Liver (tissue), 3 donors: Measurements from ENCODE around the gene CCDC121.

Experiments used
- FOXA1 ChIP-seq: IDR thresholded peaks from 2 replicates; pipeline ENCODE4 v1.6.1; 2016; ENCODE audit warnings: antibody characterized with exemption
- JUND ChIP-seq, 2 donors: IDR thresholded peaks; 2 replicates each; pipeline ENCODE4 v1.6.1; 2016; ENCODE audit warnings: antibody characterized with exemption in 2 of 2
- RAD21 ChIP-seq, 2 donors: IDR thresholded peaks; 2 replicates each; pipeline ENCODE4 v1.6.1; 2016; ENCODE audit warnings: antibody characterized with exemption in 2 of 2, mild to moderate bottlenecking in 2 of 2
- TAF1 ChIP-seq: conservative IDR thresholded peaks from 2 replicates; pipeline ENCODE4 v1.6.1; 2016; ENCODE audit warnings: antibody characterized with exemption, mild to moderate bottlenecking
- TF ChIP-seq, protein P1 (sequence below): fragments of 150-350 bp; IDR thresholded peaks from 2 replicates; pipeline ENCODE4 v1.5.1; 2017; ENCODE audit warnings: improper control_type of control experiment, low read depth, low read length; ENCODE audit not compliant: missing input control
- TF ChIP-seq, protein P2 (sequence below): IDR thresholded peaks from 2 replicates; pipeline ENCODE4 v1.6.1; 2016; ENCODE audit warnings: antibody characterized with exemption, mild to moderate bottlenecking
- donor health status: healthy.
- donor health status: healthy.

DNA sequence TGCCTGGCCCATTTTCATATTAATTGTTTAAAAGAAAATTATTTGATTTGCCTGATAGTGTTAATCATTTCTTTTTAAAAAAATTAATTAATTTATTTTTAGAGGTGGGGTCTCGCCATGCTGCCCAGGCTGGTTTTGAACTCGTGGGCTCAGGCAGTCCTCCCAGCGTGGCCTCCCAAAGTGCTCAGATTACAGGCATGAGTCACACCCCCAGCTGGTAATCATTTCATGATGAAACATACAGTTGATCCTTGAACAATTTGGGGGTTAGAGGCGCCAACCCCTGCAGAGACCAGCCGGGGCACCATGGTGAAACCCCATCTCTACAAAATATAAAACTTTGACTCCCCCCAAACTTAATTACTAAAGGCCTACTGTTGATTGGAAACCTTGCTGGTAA is 8.0 kb upstream of the CCDC121 start:
- TF ChIP-seq, protein P1, sequence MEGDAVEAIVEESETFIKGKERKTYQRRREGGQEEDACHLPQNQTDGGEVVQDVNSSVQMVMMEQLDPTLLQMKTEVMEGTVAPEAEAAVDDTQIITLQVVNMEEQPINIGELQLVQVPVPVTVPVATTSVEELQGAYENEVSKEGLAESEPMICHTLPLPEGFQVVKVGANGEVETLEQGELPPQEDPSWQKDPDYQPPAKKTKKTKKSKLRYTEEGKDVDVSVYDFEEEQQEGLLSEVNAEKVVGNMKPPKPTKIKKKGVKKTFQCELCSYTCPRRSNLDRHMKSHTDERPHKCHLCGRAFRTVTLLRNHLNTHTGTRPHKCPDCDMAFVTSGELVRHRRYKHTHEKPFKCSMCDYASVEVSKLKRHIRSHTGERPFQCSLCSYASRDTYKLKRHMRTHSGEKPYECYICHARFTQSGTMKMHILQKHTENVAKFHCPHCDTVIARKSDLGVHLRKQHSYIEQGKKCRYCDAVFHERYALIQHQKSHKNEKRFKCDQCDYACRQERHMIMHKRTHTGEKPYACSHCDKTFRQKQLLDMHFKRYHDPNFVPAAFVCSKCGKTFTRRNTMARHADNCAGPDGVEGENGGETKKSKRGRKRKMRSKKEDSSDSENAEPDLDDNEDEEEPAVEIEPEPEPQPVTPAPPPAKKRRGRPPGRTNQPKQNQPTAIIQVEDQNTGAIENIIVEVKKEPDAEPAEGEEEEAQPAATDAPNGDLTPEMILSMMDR = no peak
- no peak for TF ChIP-seq JUND (IDR thresholded peaks at IDR 0.05)
- TF ChIP-seq, protein P2, sequence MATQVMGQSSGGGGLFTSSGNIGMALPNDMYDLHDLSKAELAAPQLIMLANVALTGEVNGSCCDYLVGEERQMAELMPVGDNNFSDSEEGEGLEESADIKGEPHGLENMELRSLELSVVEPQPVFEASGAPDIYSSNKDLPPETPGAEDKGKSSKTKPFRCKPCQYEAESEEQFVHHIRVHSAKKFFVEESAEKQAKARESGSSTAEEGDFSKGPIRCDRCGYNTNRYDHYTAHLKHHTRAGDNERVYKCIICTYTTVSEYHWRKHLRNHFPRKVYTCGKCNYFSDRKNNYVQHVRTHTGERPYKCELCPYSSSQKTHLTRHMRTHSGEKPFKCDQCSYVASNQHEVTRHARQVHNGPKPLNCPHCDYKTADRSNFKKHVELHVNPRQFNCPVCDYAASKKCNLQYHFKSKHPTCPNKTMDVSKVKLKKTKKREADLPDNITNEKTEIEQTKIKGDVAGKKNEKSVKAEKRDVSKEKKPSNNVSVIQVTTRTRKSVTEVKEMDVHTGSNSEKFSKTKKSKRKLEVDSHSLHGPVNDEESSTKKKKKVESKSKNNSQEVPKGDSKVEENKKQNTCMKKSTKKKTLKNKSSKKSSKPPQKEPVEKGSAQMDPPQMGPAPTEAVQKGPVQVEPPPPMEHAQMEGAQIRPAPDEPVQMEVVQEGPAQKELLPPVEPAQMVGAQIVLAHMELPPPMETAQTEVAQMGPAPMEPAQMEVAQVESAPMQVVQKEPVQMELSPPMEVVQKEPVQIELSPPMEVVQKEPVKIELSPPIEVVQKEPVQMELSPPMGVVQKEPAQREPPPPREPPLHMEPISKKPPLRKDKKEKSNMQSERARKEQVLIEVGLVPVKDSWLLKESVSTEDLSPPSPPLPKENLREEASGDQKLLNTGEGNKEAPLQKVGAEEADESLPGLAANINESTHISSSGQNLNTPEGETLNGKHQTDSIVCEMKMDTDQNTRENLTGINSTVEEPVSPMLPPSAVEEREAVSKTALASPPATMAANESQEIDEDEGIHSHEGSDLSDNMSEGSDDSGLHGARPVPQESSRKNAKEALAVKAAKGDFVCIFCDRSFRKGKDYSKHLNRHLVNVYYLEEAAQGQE = no peak
- no peak for TF ChIP-seq TAF1
- TF ChIP-seq RAD21 (IDR thresholded peaks at IDR 0.05) = no peak
- TF ChIP-seq FOXA1 = no peak
